HEK293 (cell line): ENCODE measurements around the gene EGFL8.

Source experiments
- CTCF ChIA-PET: fragments of 350-600 bp; formaldehyde crosslinking; extraction: SDS; loops from one replicate; lab custom pipeline; 2021; ENCODE audit warnings: antibody characterized with exemption; lab: Yijun Ruan, JAX
- POLR2A ChIA-PET: fragments of 300-600 bp; formaldehyde crosslinking; extraction: SDS; loops from one replicate; lab custom pipeline; 2020; ENCODE audit warnings: antibody characterized with exemption, inconsistent platforms; lab: Yijun Ruan, JAX
- H3K27ac ChIP-seq: fragments of 200-500 bp; sonication (Bioruptor generic); 2 replicates; pipeline ENCODE4 v1.5.1; 2014; ENCODE audit warnings: low read depth, low read length, control low read depth, inconsistent platforms; ENCODE audit errors: extremely low read depth
- H3K36me3 ChIP-seq, 2 experiments: fragments of 200-500 bp in 1 of 2; sonication (Bioruptor generic) in 1 of 2; 1 replicate in 1 of 2; 2 replicates in 1 of 2; pipeline ENCODE4 v1.5.1; 2014 to 2017; ENCODE audit warnings: inconsistent platforms in 2 of 2, low read length in 2 of 2; ENCODE audit not compliant: control insufficient read depth in 2 of 2, insufficient read depth in 1 of 2
- H3K4me1 ChIP-seq: fragments of 200-500 bp; sonication (Bioruptor generic); 2 replicates; pipeline ENCODE4 v1.5.1; 2014; ENCODE audit warnings: mild to moderate bottlenecking, low read length, inconsistent platforms; ENCODE audit not compliant: control insufficient read depth, insufficient read depth
- H3K4me3 ChIP-seq: 2 replicates; pipeline ENCODE4 v1.5.1; 2011; ENCODE audit warnings: low read depth, mild to moderate bottlenecking, control low read depth, low read length, moderate library complexity
- H3K9me3 ChIP-seq: fragments of 200-500 bp; sonication (Bioruptor generic); 2 replicates; pipeline ENCODE4 v1.5.1; 2014; ENCODE audit warnings: low read depth, low read length, inconsistent platforms; ENCODE audit not compliant: control insufficient read depth, insufficient read depth
- PRDM10 ChIP-seq: fragments of 450-650 bp; formaldehyde crosslinking; IDR thresholded peaks from 2 replicates; pipeline ENCODE4 v1.5.1; 2016; ENCODE audit warnings: missing biosample characterization, missing genetic modification characterization
- REPIN1 ChIP-seq: fragments of 450-650 bp; formaldehyde crosslinking; IDR thresholded peaks from 2 replicates; pipeline ENCODE4 v1.5.1; 2017; ENCODE audit warnings: missing biosample characterization, missing genetic modification characterization, low read depth
- YY1 ChIP-seq: fragments of 450-650 bp; formaldehyde crosslinking; IDR thresholded peaks from 2 replicates; pipeline ENCODE4 v1.5.1; 2018; ENCODE audit warnings: missing biosample characterization, missing genetic modification characterization
- ZBTB21 ChIP-seq: fragments of 450-650 bp; formaldehyde crosslinking; IDR thresholded peaks from 2 replicates; pipeline ENCODE4 v1.5.1; 2017; ENCODE audit warnings: missing biosample characterization, missing genetic modification characterization
- ZBTB48 ChIP-seq: fragments of 450-650 bp; formaldehyde crosslinking; IDR thresholded peaks from 2 replicates; pipeline ENCODE4 v1.5.1; 2016; ENCODE audit warnings: missing biosample characterization, missing genetic modification characterization
- ZBTB7A ChIP-seq: fragments of 450-650 bp; formaldehyde crosslinking; IDR thresholded peaks from 2 replicates; pipeline ENCODE4 v1.5.1; 2016; ENCODE audit warnings: low read depth, missing biosample characterization, missing genetic modification characterization
- ZBTB8A ChIP-seq: fragments of 450-650 bp; formaldehyde crosslinking; IDR thresholded peaks from 2 replicates; pipeline ENCODE4 v1.5.1; 2016; ENCODE audit warnings: missing biosample characterization, missing genetic modification characterization
- ZNF146 ChIP-seq: fragments of 450-650 bp; formaldehyde crosslinking; IDR thresholded peaks from 2 replicates; pipeline ENCODE4 v1.5.1; 2016; ENCODE audit warnings: missing biosample characterization, missing genetic modification characterization
- ZNF169 ChIP-seq: fragments of 450-650 bp; formaldehyde crosslinking; IDR thresholded peaks from 2 replicates; pipeline ENCODE4 v1.5.1; 2016; ENCODE audit warnings: missing biosample characterization, missing genetic modification characterization
- ZNF37A ChIP-seq: fragments of 450-650 bp; IDR thresholded peaks from 2 replicates; pipeline ENCODE4 v1.5.1; 2018; ENCODE audit warnings: missing biosample characterization, missing genetic modification characterization
- ZNF423 ChIP-seq: fragments of 450-650 bp; formaldehyde crosslinking; IDR thresholded peaks from 2 replicates; pipeline ENCODE4 v1.5.1; 2016; ENCODE audit warnings: missing biosample characterization, missing genetic modification characterization
- ZNF449 ChIP-seq: fragments of 450-650 bp; formaldehyde crosslinking; IDR thresholded peaks from 2 replicates; pipeline ENCODE4 v1.5.1; 2017; ENCODE audit warnings: missing biosample characterization, mild to moderate bottlenecking, missing genetic modification characterization, moderate library complexity
- ZNF521 ChIP-seq: fragments of 450-650 bp; formaldehyde crosslinking; IDR thresholded peaks from 2 replicates; pipeline ENCODE4 v1.5.1; 2017; ENCODE audit warnings: missing biosample characterization, mild to moderate bottlenecking, missing genetic modification characterization
- ZNF530 ChIP-seq: fragments of 450-650 bp; formaldehyde crosslinking; IDR thresholded peaks from 2 replicates; pipeline ENCODE4 v1.5.1; 2016; ENCODE audit warnings: low read depth, missing biosample characterization, missing genetic modification characterization
- ZNF777 ChIP-seq: fragments of 450-650 bp; formaldehyde crosslinking; IDR thresholded peaks from 2 replicates; pipeline ENCODE4 v1.5.1; 2017; ENCODE audit warnings: missing biosample characterization, missing genetic modification characterization, borderline replicate concordance
- ZSCAN16 ChIP-seq: fragments of 450-650 bp; formaldehyde crosslinking; IDR thresholded peaks from 2 replicates; pipeline ENCODE4 v1.5.1; 2016; ENCODE audit warnings: missing biosample characterization, missing genetic modification characterization
- TF ChIP-seq, protein P1 (sequence below): fragments of 450-650 bp; IDR thresholded peaks from 2 replicates; pipeline ENCODE4 v1.5.1; 2018; ENCODE audit warnings: missing biosample characterization, missing genetic modification characterization
- TF ChIP-seq, protein P2 (sequence below): fragments of 450-650 bp; formaldehyde crosslinking; IDR thresholded peaks from 2 replicates; pipeline ENCODE4 v1.5.1; 2017; ENCODE audit warnings: missing biosample characterization, missing genetic modification characterization
- TF ChIP-seq, protein P3 (sequence below): fragments of 450-650 bp; formaldehyde crosslinking; IDR thresholded peaks from 2 replicates; pipeline ENCODE4 v1.5.1; 2016; ENCODE audit warnings: missing biosample characterization, missing genetic modification characterization

EGFL8 gene

GRCh38 chr6:32203426-32204267, 39.3 kb downstream of the EGFL8 start (continued):
- TF ChIP-seq PRDM10 (tag by site-specific recombination) (0 out of 2 replicates have a peak, but pooled peaks have one; percentile 8), ZNF37A (tag by site-specific recombination) (no peak), ZBTB8A (tag by site-specific recombination) (0 out of 2 replicates have a peak, but pooled peaks have one; percentile 24), ZNF423 (tag by site-specific recombination) (peak; percentile 76)

GRCh38 chr6:32204268-32204715, 39.9 kb downstream of the EGFL8 start:
- H3K4me3 ChIP-seq: no peak overlapping the region
- no peak for TF ChIP-seq ZNF530
- TF ChIP-seq ZNF449 (tag by site-specific recombination): 0 out of 2 replicates have a peak, but pooled peaks have one; percentile 30
- no peaks in the 10 kb centered on the region for H3K36me3 ChIP-seq
- ChIA-PET CTCF (interaction anchor here (0.6 to 1.9 kb wide), 5 partner anchors 9 to 605 kb away, joined by 3 to 9 read pairs (median 3); no protein-coding TSS in a partner anchor), POLR2A (interaction anchor here (2.4 kb wide), 1 partner anchor 9 kb away, joined by 11 read pairs; no protein-coding TSS in a partner anchor)
- peaks cover 6% of the 10 kb centered on the region; the same call in 1 of the 2 replicates for H3K4me1 ChIP-seq
- H3K9me3 ChIP-seq: no peaks in the 10 kb centered on the region
- H3K27ac ChIP-seq: no peak overlapping the region

DNA sequence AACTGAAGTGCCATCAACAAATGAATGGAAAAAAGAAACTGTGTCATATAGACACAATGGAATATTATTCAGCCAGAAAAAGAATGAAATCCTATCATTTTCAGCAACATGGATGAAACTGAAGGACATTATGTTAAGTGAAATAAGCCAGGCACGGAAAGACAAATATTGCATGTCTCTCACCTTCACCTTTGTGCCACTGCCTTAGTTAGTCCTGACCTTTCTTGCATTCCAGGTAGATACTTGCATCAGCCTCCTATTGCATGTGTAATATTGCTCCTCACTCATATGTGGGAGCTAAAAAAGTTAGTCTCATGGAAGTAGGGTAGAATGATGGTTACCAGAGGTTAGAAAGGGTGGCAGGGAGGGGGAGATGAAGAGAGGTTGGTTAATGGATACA, 44.6 kb downstream of the EGFL8 start:
- H3K4me1 ChIP-seq: no peaks in the 10 kb centered on the region
- TF ChIP-seq ZNF521: no peak
- 0 out of 2 replicates have a peak, but pooled peaks have one; percentile 21 for TF ChIP-seq ZNF146 (tag by site-specific recombination)
- H3K36me3 ChIP-seq: no peaks in the 10 kb centered on the region
- CTCF ChIA-PET: no interaction called here
- H3K27ac ChIP-seq: no peak overlapping the region
- H3K9me3 ChIP-seq: no peaks in the 10 kb centered on the region
- POLR2A ChIA-PET: no interaction called here
- H3K4me3 ChIP-seq: no peak overlapping the region

- Histone ChIP-seq H3K27ac (no peak overlapping the region), H3K4me3 (no peak overlapping the region), H3K36me3 (no peaks in the 10 kb centered on the region), H3K4me1 (no peaks in the 10 kb centered on the region), H3K9me3 (no peaks in the 10 kb centered on the region)
- CTCF ChIA-PET: no interaction called here
- POLR2A ChIA-PET: no interaction called here
- TF ChIP-seq ZSCAN16 (tag by site-specific recombination) (no peak), ZNF169 (tag by site-specific recombination) (no peak), ZBTB21 (tag by site-specific recombination) (no peak), ZNF777 (tag by site-specific recombination) (no peak), REPIN1 (tag by site-specific recombination) (no peak), YY1 (tag by site-specific recombination) (no peak), ZBTB7A (tag by site-specific recombination) (no peak), ZBTB48 (tag by site-specific recombination) (no peak)
- TF ChIP-seq, protein P1, sequence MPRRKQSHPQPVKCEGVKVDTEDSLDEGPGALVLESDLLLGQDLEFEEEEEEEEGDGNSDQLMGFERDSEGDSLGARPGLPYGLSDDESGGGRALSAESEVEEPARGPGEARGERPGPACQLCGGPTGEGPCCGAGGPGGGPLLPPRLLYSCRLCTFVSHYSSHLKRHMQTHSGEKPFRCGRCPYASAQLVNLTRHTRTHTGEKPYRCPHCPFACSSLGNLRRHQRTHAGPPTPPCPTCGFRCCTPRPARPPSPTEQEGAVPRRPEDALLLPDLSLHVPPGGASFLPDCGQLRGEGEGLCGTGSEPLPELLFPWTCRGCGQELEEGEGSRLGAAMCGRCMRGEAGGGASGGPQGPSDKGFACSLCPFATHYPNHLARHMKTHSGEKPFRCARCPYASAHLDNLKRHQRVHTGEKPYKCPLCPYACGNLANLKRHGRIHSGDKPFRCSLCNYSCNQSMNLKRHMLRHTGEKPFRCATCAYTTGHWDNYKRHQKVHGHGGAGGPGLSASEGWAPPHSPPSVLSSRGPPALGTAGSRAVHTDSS: no peak
- TF ChIP-seq, protein P2, sequence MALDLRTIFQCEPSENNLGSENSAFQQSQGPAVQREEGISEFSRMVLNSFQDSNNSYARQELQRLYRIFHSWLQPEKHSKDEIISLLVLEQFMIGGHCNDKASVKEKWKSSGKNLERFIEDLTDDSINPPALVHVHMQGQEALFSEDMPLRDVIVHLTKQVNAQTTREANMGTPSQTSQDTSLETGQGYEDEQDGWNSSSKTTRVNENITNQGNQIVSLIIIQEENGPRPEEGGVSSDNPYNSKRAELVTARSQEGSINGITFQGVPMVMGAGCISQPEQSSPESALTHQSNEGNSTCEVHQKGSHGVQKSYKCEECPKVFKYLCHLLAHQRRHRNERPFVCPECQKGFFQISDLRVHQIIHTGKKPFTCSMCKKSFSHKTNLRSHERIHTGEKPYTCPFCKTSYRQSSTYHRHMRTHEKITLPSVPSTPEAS: no peak
- TF ChIP-seq, protein P3, sequence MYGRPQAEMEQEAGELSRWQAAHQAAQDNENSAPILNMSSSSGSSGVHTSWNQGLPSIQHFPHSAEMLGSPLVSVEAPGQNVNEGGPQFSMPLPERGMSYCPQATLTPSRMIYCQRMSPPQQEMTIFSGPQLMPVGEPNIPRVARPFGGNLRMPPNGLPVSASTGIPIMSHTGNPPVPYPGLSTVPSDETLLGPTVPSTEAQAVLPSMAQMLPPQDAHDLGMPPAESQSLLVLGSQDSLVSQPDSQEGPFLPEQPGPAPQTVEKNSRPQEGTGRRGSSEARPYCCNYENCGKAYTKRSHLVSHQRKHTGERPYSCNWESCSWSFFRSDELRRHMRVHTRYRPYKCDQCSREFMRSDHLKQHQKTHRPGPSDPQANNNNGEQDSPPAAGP (tag by site-specific recombination): no peak
Measured at GRCh38 chr6:32210191-32210601, 45.8 kb downstream of the EGFL8 start.
